B cell (primary cell): Measurements from ENCODE around the gene PLPPR3. TPM values are rescaled to one million over a fixed set of nuclear protein-coding genes. Genes with fewer than 3 reads are reported as not detected.

Experiments
- ATAC-seq: fragments of 200-7000 bp; cut with Tn5 transposase; one replicate; pipeline ENCODE4 v1.10.0; 2021; ENCODE audit warnings: low read depth, mild to moderate bottlenecking, moderate number of reproducible peaks, moderate library complexity
- CTCF ChIA-PET: fragments of 350-600 bp; sonication (Branson Sonifier 250); formaldehyde crosslinking; loops from one replicate; lab custom pipeline; 2021; ENCODE audit warnings: antibody characterized with exemption, inconsistent platforms; lab: Charles Lee
- POLR2A ChIA-PET: fragments of 350-600 bp; sonication (Branson Sonifier 250); formaldehyde crosslinking; loops from one replicate; lab custom pipeline; 2021; ENCODE audit warnings: antibody characterized with exemption; lab: Charles Lee
- DNase-seq: peaks from one replicate; pipeline ENCODE4 v3.0.0; 2013
- H2AFZ ChIP-seq: 2 replicates; pipeline ENCODE4 v1.6.1; 2012; ENCODE audit warnings: mild to moderate bottlenecking, low read depth, low read length; ENCODE audit not compliant: insufficient read depth, poor library complexity, severe bottlenecking
- H3K27ac ChIP-seq, 2 donors: 1 replicate in 1 of 2; 2 replicates in 1 of 2; pipeline ENCODE4 v1.5.1; 2012 to 2013; ENCODE audit warnings: low read length in 2 of 2, mild to moderate bottlenecking in 2 of 2, moderate library complexity in 1 of 2
- H3K27me3 ChIP-seq, 4 experiments: fragments of 200-600 bp in 1 of 4; sonication (generic) in 1 of 4; replicated peaks in 1 of 4; 1 replicate in 2 of 4; 2 replicates in 2 of 4; pipeline versions ENCODE4 v1.6.1 to v1.7.0; 2013 to 2016; ENCODE audit warnings: low read length in 3 of 4, mild to moderate bottlenecking in 2 of 4, mixed read lengths in 1 of 4, moderate library complexity in 1 of 4; ENCODE audit not compliant: insufficient read depth in 4 of 4, control insufficient read depth in 3 of 4; ENCODE audit errors: control extremely low read depth in 1 of 4
- H3K36me3 ChIP-seq, 2 experiments: replicated peaks in 1 of 2; 1 replicate in 1 of 2; 2 replicates in 1 of 2; pipeline versions ENCODE4 v1.6.1 to v1.7.1; 2013; ENCODE audit warnings: low read length in 1 of 2; ENCODE audit not compliant: insufficient read depth in 2 of 2, control insufficient read depth in 1 of 2; ENCODE audit errors: control extremely low read depth in 1 of 2, extremely low read depth in 1 of 2
- H3K4me1 ChIP-seq, 2 donors: fragments of 200-600 bp in 1 of 2; sonication (generic) in 1 of 2; 1 replicate in 1 of 2; 2 replicates in 1 of 2; pipeline versions ENCODE4 v1.5.1 to v1.6.1; 2013 to 2017; ENCODE audit warnings: low read length in 2 of 2; ENCODE audit not compliant: control insufficient read depth in 2 of 2, insufficient read depth in 2 of 2
- H3K4me2 ChIP-seq: replicated peaks from 2 replicates; pipeline ENCODE3; 2012; ENCODE audit warnings: mild to moderate bottlenecking, low read depth, low read length; ENCODE audit not compliant: poor library complexity, severe bottlenecking
- H3K4me3 ChIP-seq, 5 experiments: fragments of 200-600 bp in 1 of 5; sonication (generic) in 1 of 5; 1 replicate in 3 of 5; 2 replicates in 2 of 5; pipeline versions ENCODE4 v1.5.1 to v1.7.0; 2011 to 2016; ENCODE audit warnings: low read length in 4 of 5, mild to moderate bottlenecking in 4 of 5, low read depth in 2 of 5, control low read depth in 1 of 5, moderate library complexity in 1 of 5; ENCODE audit not compliant: insufficient read depth in 1 of 5; ENCODE audit errors: control extremely low read depth in 1 of 5, extremely low read depth in 1 of 5
- H3K79me2 ChIP-seq: fragments of 200-600 bp; sonication (generic); one replicate; pipeline ENCODE4 v1.6.0; 2016; ENCODE audit warnings: low read length; ENCODE audit not compliant: control insufficient read depth, insufficient read depth
- H3K9ac ChIP-seq: fragments of 200-600 bp; sonication (generic); 2 replicates; pipeline ENCODE4 v1.6.1; 2017; ENCODE audit warnings: mild to moderate bottlenecking, low read length, moderate library complexity
- H3K9me3 ChIP-seq, 3 donors: one replicate each; pipeline versions ENCODE4 v1.6.1 to v1.7.1; 2013; ENCODE audit warnings: low read length in 2 of 3; ENCODE audit not compliant: control insufficient read depth in 2 of 3, insufficient read depth in 1 of 3; ENCODE audit errors: control extremely low read depth in 1 of 3
- H4K20me1 ChIP-seq: 2 replicates; pipeline ENCODE4 v1.6.0; 2012; ENCODE audit warnings: mild to moderate bottlenecking, low read length; ENCODE audit not compliant: insufficient read depth, control insufficient read depth, poor library complexity, severe bottlenecking
- H3K27ac Mint-ChIP-seq: one replicate; pipeline ENCODE4 v1.8.0; 2021; ENCODE audit warnings: mixed read lengths
- H3K27me3 Mint-ChIP-seq: one replicate; pipeline ENCODE4 v1.8.0; 2021; ENCODE audit warnings: mixed read lengths
- H3K4me1 Mint-ChIP-seq: one replicate; pipeline ENCODE4 v1.8.0; 2021; ENCODE audit warnings: mixed read lengths
- H3K4me3 Mint-ChIP-seq: one replicate; pipeline ENCODE4 v1.8.0; 2021; ENCODE audit warnings: mixed read lengths
- H3K9me3 Mint-ChIP-seq: one replicate; pipeline ENCODE4 v1.8.0; 2022; ENCODE audit warnings: mixed read lengths; ENCODE audit not compliant: insufficient read depth
- EZH2 ChIP-seq: IDR thresholded peaks from 2 replicates; pipeline ENCODE4 v1.6.1; 2012; ENCODE audit warnings: borderline replicate concordance, low read depth, mild to moderate bottlenecking, moderate library complexity, low read length; ENCODE audit not compliant: insufficient read depth, poor library complexity, severe bottlenecking
- WGBS: methylation state at CpG from one replicate; pipeline ENCODE4 v1.1.5; 2013; ENCODE audit warnings: missing lambda C conversion rate; ENCODE audit not compliant: insufficient coverage; 5-methylcytosine and 5-hydroxymethylcytosine counted together
- intact Hi-C: fragments of 100-400 bp; cut with micrococcal nuclease; formaldehyde crosslinking; loops from one replicate; pipeline ENCODE4 v1.10.0; 2022
- polyA plus RNA-seq: library from polyadenylated mRNA; depleted of rRNA; stranded (reverse); fragments of >200 nt; gene quantifications from 2 replicates; pipeline ENCODE4 v1.2.3, GENCODE V29; 2012
- total RNA-seq, 2 donors: library from RNA; stranded (reverse); fragments of 120-200 nt in 1 of 2; gene quantifications; 1 replicate in 1 of 2; 2 replicates in 1 of 2; pipeline versions ENCODE4 v1.2.3 to v1.2.4, GENCODE V29; 2013 to 2022
- TF ChIP-seq, protein P1 (sequence below): fragments of 200-600 bp; IDR thresholded peaks from one replicate; pipeline ENCODE4 v1.8.0; 2022; ENCODE audit warnings: antibody characterized with exemption, mild to moderate bottlenecking

The PLPPR3 gene
- total and polyA plus RNA-seq, 2 donors (not counting 1 experiment from before 2014, with no cell fraction given), result not detected

DNA sequence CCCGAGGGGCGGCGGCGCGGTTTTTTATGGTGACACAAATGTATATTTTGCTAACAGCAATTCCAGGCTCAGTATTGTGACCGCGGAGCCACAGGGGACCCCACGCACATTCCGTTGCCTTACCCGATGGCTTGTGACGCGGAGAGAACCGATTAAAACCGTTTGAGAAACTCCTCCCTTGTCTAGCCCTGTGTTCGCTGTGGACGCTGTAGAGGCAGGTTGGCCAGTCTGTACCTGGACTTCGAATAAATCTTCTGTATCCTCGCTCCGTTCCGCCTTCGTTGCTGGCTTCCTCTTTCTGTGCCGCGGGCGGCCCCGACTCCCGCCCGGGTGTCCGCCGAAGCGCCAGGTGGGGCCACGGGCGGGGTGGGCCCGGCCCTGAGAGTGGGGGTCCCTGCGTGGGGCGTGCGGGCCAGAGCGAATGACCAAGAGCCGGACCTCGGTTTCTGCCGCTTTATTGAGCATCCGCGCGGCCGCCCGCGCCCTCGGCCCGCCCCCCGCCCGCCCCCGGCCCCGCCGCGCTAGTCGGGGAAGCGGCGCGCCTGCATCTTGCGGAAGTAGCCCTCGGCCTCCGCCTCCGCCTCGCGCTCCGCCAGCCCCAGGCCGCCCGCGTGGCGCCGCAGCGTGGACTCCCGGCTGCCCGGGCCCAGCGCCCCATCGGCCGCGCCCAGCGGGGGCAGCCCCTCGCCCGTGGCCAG is 9.6 kb downstream of the PLPPR3 start:
- Mint-ChIP-seq H3K4me1 (no peaks in the 10 kb centered on the region), H3K27ac (no peak overlapping the region), H3K9me3 (no peaks in the 10 kb centered on the region), H3K4me3 (no peak overlapping the region), H3K27me3 (no peaks in the 10 kb centered on the region)
- POLR2A ChIA-PET, result no interaction called here
- 97% methylated on average over 63 of the region's 80 CpGs for WGBS
- Histone ChIP-seq H3K4me3 (no peak overlapping the region), H3K36me3 (peaks cover 6 to 53% of the 10 kb centered on the region in 2 experiments), H3K4me1 (no peaks in the 10 kb centered on the region), H3K9ac (no peak overlapping the region), H3K9me3 (peaks cover 0 to 3% (median 0%) of the 10 kb centered on the region in 3 donors), H3K27me3 (no peaks in the 10 kb centered on the region), H3K4me2 (no peak overlapping the region), H3K79me2 (peaks cover 13% of the 10 kb centered on the region), H2AFZ (no peak overlapping the region), H3K27ac (no peak overlapping the region), H4K20me1 (peaks cover 54% of the 10 kb centered on the region)
- ATAC-seq, result no peak
- CTCF ChIA-PET, result no interaction called here
- TF ChIP-seq, protein P1, sequence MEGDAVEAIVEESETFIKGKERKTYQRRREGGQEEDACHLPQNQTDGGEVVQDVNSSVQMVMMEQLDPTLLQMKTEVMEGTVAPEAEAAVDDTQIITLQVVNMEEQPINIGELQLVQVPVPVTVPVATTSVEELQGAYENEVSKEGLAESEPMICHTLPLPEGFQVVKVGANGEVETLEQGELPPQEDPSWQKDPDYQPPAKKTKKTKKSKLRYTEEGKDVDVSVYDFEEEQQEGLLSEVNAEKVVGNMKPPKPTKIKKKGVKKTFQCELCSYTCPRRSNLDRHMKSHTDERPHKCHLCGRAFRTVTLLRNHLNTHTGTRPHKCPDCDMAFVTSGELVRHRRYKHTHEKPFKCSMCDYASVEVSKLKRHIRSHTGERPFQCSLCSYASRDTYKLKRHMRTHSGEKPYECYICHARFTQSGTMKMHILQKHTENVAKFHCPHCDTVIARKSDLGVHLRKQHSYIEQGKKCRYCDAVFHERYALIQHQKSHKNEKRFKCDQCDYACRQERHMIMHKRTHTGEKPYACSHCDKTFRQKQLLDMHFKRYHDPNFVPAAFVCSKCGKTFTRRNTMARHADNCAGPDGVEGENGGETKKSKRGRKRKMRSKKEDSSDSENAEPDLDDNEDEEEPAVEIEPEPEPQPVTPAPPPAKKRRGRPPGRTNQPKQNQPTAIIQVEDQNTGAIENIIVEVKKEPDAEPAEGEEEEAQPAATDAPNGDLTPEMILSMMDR, result no peak
- no peak for DNase-seq
- intact Hi-C loops, result no loop called here

DNA sequence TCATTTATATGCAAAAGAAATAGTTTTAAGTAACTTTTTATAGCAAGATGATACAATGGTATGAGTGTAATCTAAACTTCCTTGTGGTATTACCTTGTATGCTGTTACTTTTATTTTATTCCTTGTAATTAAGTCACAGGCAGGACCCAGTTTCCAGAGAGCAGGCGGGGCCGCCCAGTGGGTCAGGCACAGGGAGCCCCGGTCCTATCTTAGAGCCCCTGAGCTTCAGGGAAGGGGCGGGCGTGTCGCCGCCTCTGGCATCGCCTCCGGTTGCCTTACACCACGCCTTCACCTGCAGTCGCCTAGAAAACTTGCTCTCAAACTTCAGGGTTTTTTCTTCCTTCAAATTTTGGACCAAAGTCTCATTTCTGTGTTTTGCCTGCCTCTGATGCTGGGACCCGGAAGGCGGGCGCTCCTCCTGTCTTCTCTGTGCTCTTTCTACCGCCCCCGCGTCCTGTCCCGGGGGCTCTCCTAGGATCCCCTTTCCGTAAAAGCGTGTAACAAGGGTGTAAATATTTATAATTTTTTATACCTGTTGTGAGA is 10.2 kb downstream of the PLPPR3 start:
- no peak for DNase-seq
- Mint-ChIP-seq H3K4me1 (no peaks in the 10 kb centered on the region), H3K27me3 (no peaks in the 10 kb centered on the region), H3K4me3 (no peak overlapping the region), H3K27ac (no peak overlapping the region), H3K9me3 (no peaks in the 10 kb centered on the region)
- no peak overlapping the region for H3K9ac ChIP-seq
- peaks cover 6 to 59% of the 10 kb centered on the region in 2 experiments for H3K36me3 ChIP-seq
- peaks cover 61% of the 10 kb centered on the region for H4K20me1 ChIP-seq
- no peak overlapping the region for H3K27ac ChIP-seq
- no peak for TF ChIP-seq EZH2
- TF ChIP-seq, protein P1, result no peak
- H2AFZ ChIP-seq, result no peak overlapping the region
- H3K4me3 ChIP-seq, result no peak overlapping the region
- ChIA-PET POLR2A (interaction anchor here (0.5 kb wide), 1 partner anchor 10 kb away, joined by 7 read pairs; no protein-coding TSS in a partner anchor), CTCF (no interaction called here)
- intact Hi-C loops, result no loop called here
- no peaks in the 10 kb centered on the region for H3K4me1 ChIP-seq
- no peak overlapping the region for H3K4me2 ChIP-seq
- WGBS, result 94% methylated on average over 15 of the region's 20 CpGs
- no peaks in the 10 kb centered on the region for H3K27me3 ChIP-seq
- H3K9me3 ChIP-seq, result peaks cover 0 to 3% (median 0%) of the 10 kb centered on the region in 3 donors
- no peak for ATAC-seq
- H3K79me2 ChIP-seq, result peaks cover 19% of the 10 kb centered on the region
